Measurements from ENCODE around the gene PDE9A.

- no peak for TF ChIP-seq CTCF (IDR thresholded peaks at IDR 0.05 in 8 of 11, conservative IDR thresholded peaks at IDR 0.05 in 3 of 11)
- peak in 1 of 3 donors; percentile 65 for TF ChIP-seq POLR2AphosphoS5 (IDR thresholded peaks at IDR 0.05)
These were observed 93.3 kb downstream of the PDE9A start for GRCh38 chr21:42746593-42747275.

Data from spleen (tissue), 7 donors.